ENCODE data around the gene NCKAP1. TPM values are rescaled to one million over a fixed set of nuclear protein-coding genes. Genes with fewer than 3 reads are reported as not detected.
"Not testable (repeated sequence)": the region's sequence is repeated elsewhere in the genome, so short reads cannot be mapped to it uniquely, and the experiment has no call there.

Gene NCKAP1
- total RNA-seq, 2 donors from 2014 or later, result 128 to 136 TPM

- H3K9me3 Mint-ChIP-seq, result peaks cover 11% of the 10 kb centered on the region
- 97 to 100% methylated on average over 1 to 2 of the region's 2 CpGs for WGBS, 2 experiments (ENCODE audit: insufficient coverage in 1 of 2, insufficient read length in 1 of 2)
Measured at GRCh38 chr2:183021613-183022012, 16.6 kb downstream of the NCKAP1 start.

GRCh38 chr2:183019718-183020442 is 18.4 kb downstream of the NCKAP1 start:
- WGBS, 2 experiments (ENCODE audit: insufficient coverage in 1 of 2, insufficient read length in 1 of 2), result 90% methylated on average over 1 of the region's 1 CpG; no CpG with 5 or more reads in 1 of the 2 experiments
- DNase-seq, result no peak

More at GRCh38 chr2:183021613-183022012, 16.6 kb downstream of the NCKAP1 start:
- no peaks in the 10 kb centered on the region for H3K4me1 ChIP-seq (ENCODE audit: control insufficient read depth, insufficient read depth, low read length)
- H3K27me3 ChIP-seq (ENCODE audit: control insufficient read depth, insufficient read depth, low read length, poor library complexity, severe bottlenecking), result no peaks in the 10 kb centered on the region
- H3K4me3 ChIP-seq (ENCODE audit: low read length), result no peak overlapping the region
- Mint-ChIP-seq H3K27me3 (ENCODE audit: insufficient read depth) (no peaks in the 10 kb centered on the region), H3K4me3 (no peak overlapping the region), H3K27ac (no peak overlapping the region), H3K4me1 (no peaks in the 10 kb centered on the region), H3K36me3 (ENCODE audit: low read depth) (peaks cover 62% of the 10 kb centered on the region)
- DNase-seq, result no peak
- no peak overlapping the region for H3K9ac ChIP-seq (ENCODE audit: extremely low read depth, low read length, poor library complexity, severe bottlenecking)
- H3K27ac ChIP-seq (ENCODE audit: low read depth, low read length), result no peak overlapping the region
- H3K36me3 ChIP-seq (ENCODE audit: control insufficient read depth, insufficient read depth, low read length), result peaks cover 72% of the 10 kb centered on the region
- peaks cover 14% of the 10 kb centered on the region for H3K9me3 ChIP-seq (ENCODE audit: control insufficient read depth, low read length)
- no peak for TF ChIP-seq CTCF (conservative IDR thresholded peaks at IDR 0.05)

GRCh38 chr2:183017845-183018244 is 20.4 kb downstream of the NCKAP1 start:
- Histone ChIP-seq H3K36me3 (ENCODE audit: control insufficient read depth, insufficient read depth, low read length) (peaks cover 73% of the 10 kb centered on the region), H3K9me3 (ENCODE audit: control insufficient read depth, low read length) (peaks cover 14% of the 10 kb centered on the region)
- peaks cover 57% of the 10 kb centered on the region for H3K36me3 Mint-ChIP-seq (ENCODE audit: low read depth)
- H3K4me1 Mint-ChIP-seq, result peaks cover 29% of the 10 kb centered on the region
- not testable (repeated sequence) for DNase-seq; H3K4me3 Mint-ChIP-seq; H3K27me3 Mint-ChIP-seq (ENCODE audit: insufficient read depth); H3K9ac ChIP-seq (ENCODE audit: extremely low read depth, low read length, poor library complexity, severe bottlenecking); H3K27ac Mint-ChIP-seq; H3K27me3 ChIP-seq (ENCODE audit: control insufficient read depth, insufficient read depth, low read length, poor library complexity, severe bottlenecking); H3K27ac ChIP-seq (ENCODE audit: low read depth, low read length); H3K4me3 ChIP-seq (ENCODE audit: low read length); H3K4me1 ChIP-seq (ENCODE audit: control insufficient read depth, insufficient read depth, low read length)
- H3K9me3 Mint-ChIP-seq, result peaks cover 13% of the 10 kb centered on the region
- 90 to 98% methylated on average over 8 to 11 of the region's 11 CpGs for WGBS, 2 experiments (ENCODE audit: insufficient coverage in 1 of 2, insufficient read length in 1 of 2)

More at GRCh38 chr2:183019718-183020442, 18.4 kb downstream of the NCKAP1 start:
- no peak overlapping the region for H3K27ac Mint-ChIP-seq
- H3K4me1 Mint-ChIP-seq, result peaks cover 10% of the 10 kb centered on the region
- H3K4me3 ChIP-seq (ENCODE audit: low read length), result no peak overlapping the region
- no peaks in the 10 kb centered on the region for H3K27me3 Mint-ChIP-seq (ENCODE audit: insufficient read depth)
- H3K9me3 ChIP-seq (ENCODE audit: control insufficient read depth, low read length), result peaks cover 14% of the 10 kb centered on the region
- no peaks in the 10 kb centered on the region for H3K4me1 ChIP-seq (ENCODE audit: control insufficient read depth, insufficient read depth, low read length)
- no peaks in the 10 kb centered on the region for H3K27me3 ChIP-seq (ENCODE audit: control insufficient read depth, insufficient read depth, low read length, poor library complexity, severe bottlenecking)
- no peak overlapping the region for H3K27ac ChIP-seq (ENCODE audit: low read depth, low read length)
- H3K36me3 Mint-ChIP-seq (ENCODE audit: low read depth), result peaks cover 65% of the 10 kb centered on the region
- peaks cover 13% of the 10 kb centered on the region for H3K9me3 Mint-ChIP-seq
- no peak overlapping the region for H3K4me3 Mint-ChIP-seq
- TF ChIP-seq CTCF (conservative IDR thresholded peaks at IDR 0.05), result no peak
- peaks cover 76% of the 10 kb centered on the region for H3K36me3 ChIP-seq (ENCODE audit: control insufficient read depth, insufficient read depth, low read length)
- no peak overlapping the region for H3K9ac ChIP-seq (ENCODE audit: extremely low read depth, low read length, poor library complexity, severe bottlenecking)
